Activated CD8-positive, alpha-beta memory T cell treated with anti-CD3 and anti-CD28 coated beads, Interleukin-2, amount 10 ng/mL, durations not matched to agents 7 days and 5 days (primary cell): ENCODE measurements around the gene CYTH3. TPM values are rescaled to one million over a fixed set of nuclear protein-coding genes. Genes with fewer than 3 reads are reported as not detected.
"Not testable (repeated sequence)": the region's sequence is repeated elsewhere in the genome, so short reads cannot be mapped to it uniquely, and the experiment has no call there.

ENCODE experiments used
- ATAC-seq: fragments of 150-1000 bp; cut with Tn5 transposase; one replicate; pipeline ENCODE4 v1.10.0; 2021; ENCODE audit warnings: moderate library complexity
- CTCF ChIA-PET: fragments of 350-600 bp; sonication (Branson Sonifier 250); formaldehyde crosslinking; loops from one replicate; lab custom pipeline; 2021; ENCODE audit warnings: antibody characterized with exemption; lab: Charles Lee
- DNase-seq: peaks from one replicate; pipeline ENCODE4 v3.0.0-alpha.2; 2020
- H3K27ac Mint-ChIP-seq: one replicate; pipeline ENCODE4 v1.8.0; 2021; ENCODE audit warnings: mild to moderate bottlenecking, mixed read lengths
- H3K27me3 Mint-ChIP-seq: one replicate; pipeline ENCODE4 v1.8.0; 2021; ENCODE audit warnings: mixed read lengths
- H3K36me3 Mint-ChIP-seq: one replicate; pipeline ENCODE4 v1.8.0; 2021; ENCODE audit warnings: mild to moderate bottlenecking, mixed read lengths
- H3K4me1 Mint-ChIP-seq: one replicate; pipeline ENCODE4 v1.8.0; 2021; ENCODE audit warnings: mixed read lengths
- H3K4me3 Mint-ChIP-seq: one replicate; pipeline ENCODE4 v1.8.0; 2021; ENCODE audit warnings: mild to moderate bottlenecking, moderate library complexity, mixed read lengths
- H3K9me3 Mint-ChIP-seq: one replicate; pipeline ENCODE4 v1.8.0; 2022; ENCODE audit warnings: low read depth, mixed read lengths
- total RNA-seq, 2 experiments: library from RNA; stranded (reverse); gene quantifications; one replicate each; pipeline ENCODE4 v1.2.3, GENCODE V29; 2021

Gene CYTH3
- total RNA-seq, 2 experiments from 2014 or later: 0.73 to 1.3 TPM

DNA sequence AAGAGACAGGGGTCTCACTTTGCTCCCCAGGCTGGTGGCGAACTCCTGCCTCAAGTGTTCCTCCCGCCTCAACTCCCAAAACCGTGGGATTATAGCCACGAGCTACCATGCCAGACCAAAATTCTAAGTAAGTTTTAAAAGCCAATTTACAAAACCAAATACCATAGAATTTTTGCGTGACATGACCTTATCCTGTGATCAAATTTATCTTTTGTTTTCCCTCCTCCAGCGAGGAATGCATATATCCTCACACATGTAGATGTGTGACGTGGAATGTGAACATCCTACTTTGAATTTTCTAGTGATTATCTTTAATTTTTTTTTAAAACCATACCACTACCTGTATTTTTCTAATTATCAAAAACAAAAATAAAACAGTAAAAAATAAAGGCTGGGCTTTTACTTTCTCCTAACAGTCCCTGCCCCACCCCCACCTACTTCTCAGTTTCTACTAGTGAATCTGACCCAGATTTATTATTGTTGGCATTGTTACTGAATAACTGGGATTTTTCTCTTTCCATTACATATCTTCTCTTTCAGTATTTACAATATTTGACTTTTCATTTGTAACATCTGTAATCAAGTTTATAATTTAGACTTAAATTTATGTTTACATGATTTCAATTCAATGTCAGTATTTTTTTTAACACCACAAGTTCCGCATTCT lies 26.0 kb downstream of the CYTH3 start:
- no peak for ATAC-seq
- H3K4me3 Mint-ChIP-seq: no peak overlapping the region
- H3K4me1 Mint-ChIP-seq: peaks cover 6% of the 10 kb centered on the region
- DNase-seq: no peak
- H3K9me3 Mint-ChIP-seq: no peaks in the 10 kb centered on the region
- CTCF ChIA-PET: no interaction called here
- no peaks in the 10 kb centered on the region for H3K36me3 Mint-ChIP-seq
- no peak overlapping the region for H3K27ac Mint-ChIP-seq
- H3K27me3 Mint-ChIP-seq: peaks cover 43% of the 10 kb centered on the region

DNA sequence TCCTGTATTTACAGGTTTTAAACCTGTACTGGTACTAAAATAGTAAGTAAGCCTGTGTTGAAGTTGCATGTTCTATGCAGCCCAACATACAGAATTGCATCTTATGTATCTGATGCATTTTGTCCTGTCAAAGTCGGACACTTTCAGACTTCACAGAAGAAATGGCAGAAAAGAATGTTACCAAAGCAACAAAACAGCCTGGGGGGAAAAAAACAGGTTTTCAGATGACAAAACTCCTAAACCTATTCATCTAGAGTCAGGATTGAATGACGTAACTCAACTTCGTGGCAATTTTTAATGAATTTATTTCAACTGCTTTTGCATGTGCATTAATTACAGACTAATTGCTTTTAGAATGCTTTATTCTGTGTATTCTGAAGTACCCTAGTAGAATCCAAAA lies 28.4 kb downstream of the CYTH3 start:
- no peak for ATAC-seq
- Mint-ChIP-seq H3K9me3 (no peaks in the 10 kb centered on the region), H3K36me3 (no peaks in the 10 kb centered on the region), H3K4me3 (no peak overlapping the region), H3K27ac (no peak overlapping the region), H3K4me1 (peaks cover 3% of the 10 kb centered on the region), H3K27me3 (peaks cover 27% of the 10 kb centered on the region)
- DNase-seq: no peak
- CTCF ChIA-PET: no interaction called here

DNA sequence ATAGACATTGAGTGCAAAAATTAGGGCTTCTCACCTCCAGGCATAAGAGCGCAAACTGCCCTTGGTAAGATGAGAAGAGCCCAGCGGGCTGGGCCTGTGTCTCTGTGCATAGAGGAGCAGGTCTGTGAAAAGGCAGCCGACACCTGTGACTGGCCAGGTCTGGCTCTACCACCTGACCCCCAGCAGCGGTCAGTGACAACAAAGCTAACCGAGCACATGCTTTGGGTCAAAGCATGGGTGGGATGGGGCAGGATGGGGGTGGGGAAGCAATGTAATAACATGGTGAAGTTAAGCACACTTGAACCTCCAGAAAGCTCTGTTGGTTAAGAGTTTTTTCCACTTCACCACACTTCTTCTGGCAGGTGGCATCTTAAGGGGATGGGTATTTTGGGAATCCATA lies 29.3 kb downstream of the CYTH3 start:
- no peaks in the 10 kb centered on the region for H3K9me3 Mint-ChIP-seq
- H3K4me1 Mint-ChIP-seq: peaks cover 3% of the 10 kb centered on the region
- no peak overlapping the region for H3K27ac Mint-ChIP-seq
- no peak overlapping the region for H3K4me3 Mint-ChIP-seq
- H3K36me3 Mint-ChIP-seq: no peaks in the 10 kb centered on the region
- peaks cover 19% of the 10 kb centered on the region for H3K27me3 Mint-ChIP-seq
- DNase-seq (no peak), ATAC-seq (no peak)
- CTCF ChIA-PET: no interaction called here

DNA sequence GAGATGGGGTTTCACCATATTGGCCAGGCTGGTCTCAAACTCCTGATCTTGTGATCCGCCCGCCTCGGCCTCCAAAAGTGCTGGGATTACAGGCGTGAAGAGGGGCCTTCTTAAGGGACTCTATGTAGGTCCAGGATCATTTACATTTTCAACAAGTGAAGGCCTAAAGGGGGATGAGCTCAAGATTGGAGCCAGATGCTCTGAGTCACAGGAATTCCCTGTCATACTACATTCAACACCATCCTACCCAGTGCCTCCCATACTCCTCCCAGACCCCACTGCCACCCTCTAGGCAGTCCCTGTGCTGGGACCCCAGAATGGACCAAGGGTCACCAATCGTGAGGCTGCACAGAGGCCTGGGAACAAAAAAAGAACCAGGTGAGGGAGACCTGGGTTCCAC lies 29.9 kb downstream of the CYTH3 start:
- CTCF ChIA-PET: no interaction called here
- H3K36me3 Mint-ChIP-seq: no peaks in the 10 kb centered on the region
- no peak overlapping the region for H3K4me3 Mint-ChIP-seq
- no peak overlapping the region for H3K27ac Mint-ChIP-seq
- no peaks in the 10 kb centered on the region for H3K9me3 Mint-ChIP-seq
- peaks cover 3% of the 10 kb centered on the region for H3K4me1 Mint-ChIP-seq
- no peak for DNase-seq
- H3K27me3 Mint-ChIP-seq: peaks cover 20% of the 10 kb centered on the region
- no peak for ATAC-seq

DNA sequence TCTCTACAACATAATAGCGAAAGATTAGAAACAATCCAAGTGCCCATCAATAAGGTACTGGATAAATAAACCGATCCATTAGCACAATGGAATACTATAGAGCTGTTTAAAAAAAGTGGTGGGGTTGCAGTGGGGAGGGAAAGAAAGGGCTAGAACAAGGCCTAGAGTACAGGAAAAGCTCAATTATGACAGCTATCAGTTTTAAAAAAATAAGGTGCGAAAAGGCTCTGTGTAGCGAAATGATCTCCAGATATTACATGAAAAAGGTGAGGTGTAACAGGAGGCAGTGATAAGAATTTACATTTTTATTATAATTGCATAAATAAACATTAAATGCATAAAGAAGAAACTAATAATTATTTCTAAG lies 30.8 kb downstream of the CYTH3 start:
- CTCF ChIA-PET: no interaction called here
- H3K4me3 Mint-ChIP-seq: no peak overlapping the region
- no peak overlapping the region for H3K27ac Mint-ChIP-seq
- ATAC-seq (no peak), DNase-seq (no peak)
- no peaks in the 10 kb centered on the region for H3K36me3 Mint-ChIP-seq
- H3K27me3 Mint-ChIP-seq: peaks cover 12% of the 10 kb centered on the region
- H3K4me1 Mint-ChIP-seq: peaks cover 3% of the 10 kb centered on the region
- H3K9me3 Mint-ChIP-seq: no peaks in the 10 kb centered on the region

DNA sequence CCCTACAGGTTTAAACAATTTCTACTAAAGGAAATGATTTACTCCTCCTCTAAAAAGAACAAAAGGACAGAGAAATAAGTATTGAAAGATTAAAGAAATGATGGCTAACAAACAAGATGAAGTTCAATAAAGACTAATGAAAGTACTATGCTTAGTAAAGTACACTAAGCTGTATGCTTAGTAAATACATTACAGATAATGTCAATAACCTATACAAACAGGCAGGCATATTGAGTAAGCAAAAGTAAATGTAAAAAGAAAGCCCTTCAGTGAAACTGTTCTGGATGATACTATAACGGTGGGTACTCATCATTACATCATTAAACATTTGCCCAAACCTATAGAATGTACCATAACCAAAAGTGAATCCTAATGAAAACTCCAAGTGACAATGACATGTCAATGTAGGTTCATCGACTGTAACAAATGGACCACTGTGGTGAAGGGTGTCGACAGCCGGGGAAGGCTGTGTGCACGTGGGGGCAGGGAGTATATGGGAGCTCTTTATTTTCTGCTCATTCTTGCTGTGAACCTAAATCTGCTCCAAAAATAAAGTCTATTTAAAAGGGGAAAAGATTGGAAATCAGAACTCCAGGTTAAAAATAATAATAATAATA lies 34.0 kb downstream of the CYTH3 start:
- H3K27ac Mint-ChIP-seq: no peak overlapping the region
- no peaks in the 10 kb centered on the region for H3K36me3 Mint-ChIP-seq
- no peaks in the 10 kb centered on the region for H3K9me3 Mint-ChIP-seq
- H3K4me3 Mint-ChIP-seq: no peak overlapping the region
- no peak for DNase-seq
- peaks cover 7% of the 10 kb centered on the region for H3K27me3 Mint-ChIP-seq
- no peak for ATAC-seq
- CTCF ChIA-PET: no interaction called here
- H3K4me1 Mint-ChIP-seq: peaks cover 8% of the 10 kb centered on the region

DNA sequence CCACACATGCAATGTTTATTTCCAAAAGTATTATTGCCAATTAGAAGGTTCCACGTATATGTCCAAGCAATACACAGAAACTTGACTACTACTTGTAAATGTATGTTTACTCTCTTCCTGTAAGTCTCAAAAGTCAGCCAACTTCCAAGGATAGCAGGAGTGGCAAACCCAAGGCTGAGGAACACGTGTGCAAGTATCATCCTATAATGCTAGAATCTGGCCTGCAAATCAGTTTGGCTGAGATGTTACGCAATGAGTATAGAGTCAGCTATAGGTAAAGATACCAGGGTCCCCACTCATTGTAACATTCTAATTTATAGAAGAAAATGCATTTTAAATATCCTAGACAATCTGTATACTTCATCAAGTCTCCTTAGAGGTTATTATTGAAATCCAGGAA lies 34.7 kb downstream of the CYTH3 start:
- DNase-seq: no peak
- peaks cover 14% of the 10 kb centered on the region for H3K4me1 Mint-ChIP-seq
- CTCF ChIA-PET: no interaction called here
- H3K4me3 Mint-ChIP-seq: no peak overlapping the region
- no peaks in the 10 kb centered on the region for H3K36me3 Mint-ChIP-seq
- no peak for ATAC-seq
- no peak overlapping the region for H3K27ac Mint-ChIP-seq
- no peaks in the 10 kb centered on the region for H3K9me3 Mint-ChIP-seq
- peaks cover 10% of the 10 kb centered on the region for H3K27me3 Mint-ChIP-seq

DNA sequence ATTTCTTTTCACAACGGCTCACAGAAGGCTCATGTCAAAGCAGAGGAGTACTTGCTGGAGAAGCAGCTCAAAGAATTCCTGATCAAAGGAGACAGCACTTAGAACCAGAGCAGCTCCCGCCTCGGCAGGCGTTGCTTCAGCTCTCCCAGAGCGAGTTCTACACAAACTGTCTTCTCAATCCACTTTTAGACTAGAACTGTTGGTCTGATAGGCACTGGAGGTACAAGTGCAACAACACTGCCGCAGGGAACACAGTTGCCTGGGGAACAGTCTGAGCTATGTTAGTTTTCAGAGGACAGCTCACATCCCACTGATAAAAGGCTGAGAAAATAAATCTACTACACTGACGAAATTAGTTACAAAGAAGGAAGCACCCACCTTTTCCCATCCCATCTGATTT lies 35.4 kb downstream of the CYTH3 start:
- Mint-ChIP-seq H3K9me3 (no peaks in the 10 kb centered on the region), H3K27ac (no peak overlapping the region), H3K4me1 (peaks cover 21% of the 10 kb centered on the region), H3K36me3 (no peaks in the 10 kb centered on the region), H3K27me3 (peaks cover 17% of the 10 kb centered on the region), H3K4me3 (no peak overlapping the region)
- ATAC-seq (no peak), DNase-seq (no peak)
- CTCF ChIA-PET: no interaction called here

DNA sequence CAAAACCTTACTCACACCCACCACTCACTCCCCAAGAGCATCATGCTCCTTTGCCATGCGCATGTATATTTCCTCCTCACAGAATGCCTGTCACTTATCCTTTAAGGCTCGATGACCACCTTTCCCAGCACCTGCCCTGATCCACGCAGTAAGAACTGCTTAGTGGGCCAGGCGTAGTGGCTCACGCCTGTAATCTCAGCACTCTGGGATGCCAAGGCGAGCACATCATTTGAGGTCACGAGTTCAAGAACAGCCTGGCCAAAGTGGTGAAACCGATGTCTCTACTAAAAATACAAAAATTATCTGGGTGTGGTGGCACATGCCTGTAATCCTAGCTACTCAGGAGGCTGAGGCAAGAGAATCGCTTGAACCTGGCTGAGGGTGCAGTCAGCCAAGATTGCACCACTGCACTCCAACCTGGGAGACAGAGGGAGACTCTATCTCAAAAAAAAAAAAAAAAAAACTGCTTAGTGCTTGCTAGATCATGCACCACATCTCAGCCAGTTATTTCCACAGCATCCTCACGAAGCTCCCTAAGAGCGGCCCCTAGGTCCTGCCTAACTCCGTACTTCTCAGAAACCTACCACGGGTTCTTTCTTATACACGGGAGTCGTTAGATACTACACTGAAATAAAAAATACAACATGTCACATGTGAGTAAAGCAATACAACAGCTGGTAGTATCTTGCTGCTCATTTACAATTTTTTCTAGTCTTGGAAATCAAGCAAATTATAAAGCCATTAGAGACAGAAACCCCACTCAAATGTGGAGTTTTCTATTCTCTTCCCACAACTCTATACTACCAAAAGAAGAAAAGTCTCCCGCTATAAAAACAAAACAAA lies 37.2 kb downstream of the CYTH3 start:
- ATAC-seq (no peak), DNase-seq (no peak)
- no peak overlapping the region for H3K4me3 Mint-ChIP-seq
- H3K9me3 Mint-ChIP-seq: no peaks in the 10 kb centered on the region
- no peaks in the 10 kb centered on the region for H3K36me3 Mint-ChIP-seq
- H3K27ac Mint-ChIP-seq: no peak overlapping the region
- H3K27me3 Mint-ChIP-seq: peaks cover 29% of the 10 kb centered on the region
- H3K4me1 Mint-ChIP-seq: peaks cover 20% of the 10 kb centered on the region
- CTCF ChIA-PET: no interaction called here

DNA sequence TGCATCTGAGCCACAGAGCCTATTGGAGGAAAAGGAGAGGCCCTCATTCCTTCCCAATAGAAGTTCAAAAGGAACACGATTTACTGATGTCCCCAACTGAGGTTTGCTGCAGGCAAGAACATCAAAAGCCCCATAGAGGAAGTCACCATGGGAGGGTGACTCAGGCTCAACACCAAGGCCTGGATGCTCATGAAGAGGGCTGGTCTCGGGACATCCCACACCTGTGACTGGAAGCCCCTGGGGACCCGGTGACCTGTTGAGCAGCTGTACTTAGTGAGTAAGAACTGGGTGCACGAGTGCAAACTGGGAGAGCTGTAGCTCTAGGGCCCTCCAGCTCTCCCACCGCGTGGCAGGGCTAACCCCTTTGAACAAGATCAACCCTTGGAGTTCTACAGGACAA lies 38.0 kb downstream of the CYTH3 start:
- H3K4me3 Mint-ChIP-seq: no peak overlapping the region
- H3K36me3 Mint-ChIP-seq: no peaks in the 10 kb centered on the region
- no peak for DNase-seq
- H3K9me3 Mint-ChIP-seq: no peaks in the 10 kb centered on the region
- H3K27ac Mint-ChIP-seq: no peak overlapping the region
- peaks cover 29% of the 10 kb centered on the region for H3K27me3 Mint-ChIP-seq
- peaks cover 20% of the 10 kb centered on the region for H3K4me1 Mint-ChIP-seq
- CTCF ChIA-PET: no interaction called here
- ATAC-seq: no peak

DNA sequence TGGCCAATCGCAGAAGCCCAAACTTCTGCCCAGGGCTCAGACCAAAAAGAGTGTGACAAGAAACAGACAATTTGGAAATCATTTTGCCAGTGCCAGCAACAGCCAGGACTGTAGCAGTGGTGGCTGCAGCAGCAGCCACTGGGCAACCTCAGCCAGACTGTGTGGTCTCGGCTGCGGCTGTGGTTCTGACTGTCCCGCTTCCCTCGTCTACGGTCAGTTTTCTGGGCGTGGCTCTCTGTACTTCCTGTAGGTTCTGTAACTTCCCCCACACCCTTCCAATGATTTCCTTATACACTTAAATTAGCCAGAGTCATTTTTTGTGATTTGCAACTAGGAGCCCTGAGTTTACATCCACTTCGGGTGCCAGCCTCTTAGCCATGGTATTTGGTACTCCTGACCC lies 39.9 kb downstream of the CYTH3 start:
- H3K4me3 Mint-ChIP-seq: no peak overlapping the region
- H3K27me3 Mint-ChIP-seq: peaks cover 36% of the 10 kb centered on the region
- no peaks in the 10 kb centered on the region for H3K36me3 Mint-ChIP-seq
- no peaks in the 10 kb centered on the region for H3K9me3 Mint-ChIP-seq
- H3K4me1 Mint-ChIP-seq: peaks cover 20% of the 10 kb centered on the region
- peak; percentile 47 for ATAC-seq
- H3K27ac Mint-ChIP-seq: no peak overlapping the region
- peak; percentile 52 for DNase-seq
- CTCF ChIA-PET: no interaction called here

DNA sequence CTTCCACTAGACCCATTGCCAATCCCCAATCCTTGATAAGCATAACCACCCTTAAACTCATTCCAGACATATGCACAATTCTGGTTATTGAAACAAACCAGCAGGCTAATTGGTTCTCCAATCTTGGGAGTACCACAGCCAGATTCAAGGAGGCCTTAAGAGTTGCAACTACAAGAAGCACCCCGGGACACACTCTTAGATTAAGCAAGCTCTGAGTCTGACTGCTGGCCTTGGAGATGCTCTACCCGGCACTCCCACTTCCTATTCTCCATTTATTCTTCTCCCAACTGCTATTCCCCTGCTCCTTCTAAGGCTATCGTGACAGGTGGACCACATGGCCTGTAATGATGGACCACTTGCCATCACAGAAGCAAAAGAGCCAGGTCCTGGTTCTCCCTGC lies 40.3 kb downstream of the CYTH3 start:
- peaks cover 20% of the 10 kb centered on the region for H3K4me1 Mint-ChIP-seq

DNA sequence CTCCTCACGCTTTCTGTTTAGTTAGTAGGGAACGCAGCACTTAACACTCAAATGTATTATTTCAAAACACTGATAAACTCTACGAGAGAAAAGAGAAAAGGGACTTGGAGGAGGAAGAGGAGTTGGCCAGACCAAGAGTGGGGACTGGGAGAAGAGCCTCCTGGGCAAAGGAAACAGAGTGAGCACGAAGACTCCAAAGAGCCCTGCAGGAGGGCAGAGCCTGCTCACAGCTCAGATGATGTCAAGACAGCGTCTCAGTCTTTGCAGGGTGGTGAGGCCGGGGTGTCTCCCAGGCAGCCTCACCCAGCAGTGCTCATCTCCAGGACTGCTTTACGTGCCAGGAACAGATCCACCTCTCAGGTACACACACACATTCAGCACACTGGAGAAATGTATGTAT lies 41.2 kb downstream of the CYTH3 start:
- Mint-ChIP-seq H3K36me3 (no peaks in the 10 kb centered on the region), H3K27ac (no peak overlapping the region), H3K4me3 (no peak overlapping the region), H3K4me1 (peaks cover 20% of the 10 kb centered on the region), H3K9me3 (no peaks in the 10 kb centered on the region), H3K27me3 (peaks cover 39% of the 10 kb centered on the region)
- ATAC-seq: no peak
- CTCF ChIA-PET: no interaction called here
- no peak for DNase-seq

More for the DNA sequence above, 40.3 kb downstream of the CYTH3 start:
- Mint-ChIP-seq H3K36me3 (no peaks in the 10 kb centered on the region), H3K9me3 (no peaks in the 10 kb centered on the region), H3K27me3 (peaks cover 39% of the 10 kb centered on the region), H3K27ac (no peak overlapping the region), H3K4me3 (no peak overlapping the region)
- ATAC-seq (no peak), DNase-seq (no peak)
- CTCF ChIA-PET: no interaction called here

DNA sequence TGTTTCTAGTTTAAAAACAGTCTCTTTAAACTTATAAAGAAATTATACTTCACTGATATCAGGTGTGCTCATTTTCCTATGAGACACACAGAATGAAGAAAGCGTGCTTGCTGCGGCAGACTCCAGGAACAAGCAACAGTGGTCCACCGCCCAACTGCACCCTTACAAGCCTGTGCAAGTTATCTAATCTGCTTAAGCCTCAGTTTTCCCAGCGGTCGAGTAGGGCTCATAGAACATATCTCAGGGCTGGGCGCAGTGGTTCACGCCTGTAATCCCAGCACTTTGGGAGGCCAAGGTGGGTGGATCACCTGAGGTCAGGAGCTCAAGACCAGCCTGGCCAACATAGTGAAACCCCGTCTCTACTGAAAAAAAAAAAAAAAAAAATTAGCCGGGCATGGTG lies 43.1 kb downstream of the CYTH3 start:
- H3K36me3 Mint-ChIP-seq, ATAC-seq, H3K9me3 Mint-ChIP-seq, DNase-seq, H3K27ac Mint-ChIP-seq, H3K4me3 Mint-ChIP-seq: not testable (repeated sequence)
- CTCF ChIA-PET: interaction anchor here (1.0 kb wide), 1 partner anchor 41 kb away, joined by 3 read pairs; no protein-coding TSS in a partner anchor
- H3K4me1 Mint-ChIP-seq: peaks cover 20% of the 10 kb centered on the region
- H3K27me3 Mint-ChIP-seq: peaks cover 45% of the 10 kb centered on the region
